K562 (cell line): ENCODE data around the gene TMEM164. TPM values are rescaled to one million over a fixed set of nuclear protein-coding genes. Genes with fewer than 3 reads are reported as not detected.

Experiments
- E4F1 ChIP-seq: fragments of 250-450 bp; sonication (Bioruptor Pico); IDR thresholded peaks from 2 replicates; pipeline ENCODE4 v1.5.0; 2021; ENCODE audit warnings: mild to moderate bottlenecking, borderline replicate concordance
- GABPB1 ChIP-seq: sonication (generic); formaldehyde crosslinking; IDR thresholded peaks from 2 replicates; pipeline ENCODE4 v1.8.0; 2022; ENCODE audit warnings: mild to moderate bottlenecking, missing genetic modification reagents
- ID3 ChIP-seq, 2 experiments: fragments of 250-450 bp in 1 of 2; fragments of 450-650 bp in 1 of 2; sonication (Bioruptor Pico) in 1 of 2; IDR thresholded peaks; 2 replicates each; pipeline versions ENCODE4 v1.6.1 to v1.8.0; 2016 to 2021; ENCODE audit warnings: mild to moderate bottlenecking in 2 of 2, moderate library complexity in 2 of 2, missing compliant biosample characterization in 1 of 2, missing genetic modification characterization in 1 of 2
- PRDM10 ChIP-seq: fragments of 450-650 bp; IDR thresholded peaks from 2 replicates; pipeline ENCODE4 v1.6.1; 2018; ENCODE audit not compliant: partially characterized antibody
- RUNX1 ChIP-seq: sonication (generic); IDR thresholded peaks from 2 replicates; pipeline ENCODE4 v1.6.1; 2016; ENCODE audit warnings: antibody characterized with exemption, low read depth
- SMARCE1 ChIP-seq: fragments of 450-650 bp; IDR thresholded peaks from 2 replicates; pipeline ENCODE4 v1.7.1; 2016; ENCODE audit warnings: mild to moderate bottlenecking
- SMC3 ChIP-seq: conservative IDR thresholded peaks from 2 replicates; pipeline ENCODE4 v1.6.1; 2011; ENCODE audit warnings: low read depth, low read length, improper control_type of control experiment; ENCODE audit not compliant: insufficient read depth
- ZNF395 ChIP-seq: fragments of 200-800 bp; sonication (Bioruptor generic); IDR thresholded peaks from 2 replicates; pipeline ENCODE4 v1.6.1; 2017; ENCODE audit warnings: missing genetic modification characterization, missing compliant biosample characterization
- polyA plus RNA-seq, 8 experiments: library from polyadenylated mRNA; depleted of rRNA in 4 of 8; stranded (reverse) in 5 of 8; unstranded in 3 of 8; fragments of >200 nt; fragmentation: Nextera tagmentation in 2 of 8; fragmentation: Illumina TruSeq in 1 of 8; extraction: Ambion mirVana in 2 of 8; extraction: Trizol in 1 of 8; gene quantifications; 2 replicates each; pipeline versions ENCODE4 v1.2.1 to v1.2.3, GENCODE V29; 2011 to 2014; ENCODE audit warnings: inconsistent platforms in 1 of 8, missing spikeins in 1 of 8
- total RNA-seq, 7 experiments: library from RNA; depleted of rRNA in 6 of 7; stranded (reverse); fragments of >200 nt in 6 of 7; fragmentation: Illumina TruSeq in 2 of 7; extraction: Trizol in 2 of 7; gene quantifications; 2 replicates each; pipeline versions ENCODE4 v1.2.1 to v1.2.3, GENCODE V29; 2011 to 2021; ENCODE audit warnings: low replicate concordance in 1 of 7

The TMEM164 gene
- total and polyA plus RNA-seq, 9 of the 15 experiments (the other 6 are each of a cell fraction or from before 2014, with no cell fraction given) = 2.4 to 57.3 (median 23.1) TPM

- TF ChIP-seq ZNF395 (CRISPR knock-in tag) (peak; percentile 33; the same call in 1 of the 2 replicates), E4F1 (CRISPR knock-in tag) (no peak), GABPB1 (CRISPR knock-in tag) (no peak), SMC3 (no peak), SMARCE1 (peak; percentile 49), ID3 (CRISPR knock-in tag; IDR thresholded peaks at IDR 0.05) (no peak), ID3 (tag; IDR thresholded peaks at IDR 0.05) (no peak), RUNX1 (no peak), PRDM10 (peak; percentile 90)
These were observed 548 bp downstream of the TMEM164 start (continued) for GRCh38 chrX:110003167-110004156.
